ENCODE measurements around the gene AKAP13. TPM values are rescaled to one million over a fixed set of nuclear protein-coding genes. Genes with fewer than 3 reads are reported as not detected.

Gene AKAP13
- total RNA-seq, 1 experiment from 2014 or later = 75.3 TPM

- Histone ChIP-seq H3K27me3 (no peaks in the 10 kb centered on the region), H3K27ac (no peak overlapping the region), H3K4me1 (no peaks in the 10 kb centered on the region), H3K4me3 (no peak overlapping the region), H3K36me3 (peaks cover 50% of the 10 kb centered on the region), H3K9me3 (replicated peaks) (no peaks in the 10 kb centered on the region)
- DNase-seq = no peak
These were observed 309.3 kb downstream of the AKAP13 start for GRCh38 chr15:85689729-85690128.

GRCh38 chr15:85690561-85691231, 310.3 kb downstream of the AKAP13 start:
- Histone ChIP-seq H3K27ac (no peak overlapping the region), H3K4me3 (no peak overlapping the region), H3K27me3 (no peaks in the 10 kb centered on the region), H3K4me1 (no peaks in the 10 kb centered on the region), H3K36me3 (peaks cover 47% of the 10 kb centered on the region), H3K9me3 (replicated peaks) (no peaks in the 10 kb centered on the region)
- no peak for DNase-seq

GRCh38 chr15:85691350-85692240, 311.2 kb downstream of the AKAP13 start:
- no peaks in the 10 kb centered on the region for H3K4me1 ChIP-seq
- no peak overlapping the region for H3K4me3 ChIP-seq
- H3K9me3 ChIP-seq (replicated peaks) = no peaks in the 10 kb centered on the region
- no peak overlapping the region for H3K27ac ChIP-seq
- peaks cover 48% of the 10 kb centered on the region for H3K36me3 ChIP-seq
- no peak for DNase-seq
- no peaks in the 10 kb centered on the region for H3K27me3 ChIP-seq

- Histone ChIP-seq H3K27me3 (no peaks in the 10 kb centered on the region), H3K4me1 (no peaks in the 10 kb centered on the region), H3K9me3 (replicated peaks) (no peaks in the 10 kb centered on the region), H3K36me3 (peaks cover 42% of the 10 kb centered on the region), H3K27ac (no peak overlapping the region), H3K4me3 (no peak overlapping the region)
- no peak for DNase-seq
These were observed 311.9 kb downstream of the AKAP13 start for GRCh38 chr15:85692321-85692720.

GRCh38 chr15:85692873-85693272, 312.5 kb downstream of the AKAP13 start:
- no peak for DNase-seq
- Histone ChIP-seq H3K27me3 (no peaks in the 10 kb centered on the region), H3K4me1 (no peaks in the 10 kb centered on the region), H3K27ac (no peak overlapping the region), H3K4me3 (no peak overlapping the region), H3K9me3 (replicated peaks) (no peaks in the 10 kb centered on the region), H3K36me3 (peaks cover 44% of the 10 kb centered on the region)

- H3K36me3 ChIP-seq = peaks cover 43% of the 10 kb centered on the region
These were observed 312.9 kb downstream of the AKAP13 start for GRCh38 chr15:85693277-85693676.

GRCh38 chr15:85694091-85694490, 313.7 kb downstream of the AKAP13 start:
- no peak overlapping the region for H3K4me3 ChIP-seq
- no peak for DNase-seq
- H3K27me3 ChIP-seq = no peaks in the 10 kb centered on the region
- no peaks in the 10 kb centered on the region for H3K9me3 ChIP-seq (replicated peaks)
- no peak overlapping the region for H3K27ac ChIP-seq
- H3K4me1 ChIP-seq = no peaks in the 10 kb centered on the region
- H3K36me3 ChIP-seq = peaks cover 36% of the 10 kb centered on the region

More at GRCh38 chr15:85693277-85693676, 312.9 kb downstream of the AKAP13 start:
- Histone ChIP-seq H3K4me3 (no peak overlapping the region), H3K4me1 (no peaks in the 10 kb centered on the region), H3K27ac (no peak overlapping the region), H3K9me3 (replicated peaks) (no peaks in the 10 kb centered on the region), H3K27me3 (no peaks in the 10 kb centered on the region)
- DNase-seq = no peak

- H3K27ac ChIP-seq = no peak overlapping the region
- H3K4me3 ChIP-seq = no peak overlapping the region
- no peak for DNase-seq
- peaks cover 10% of the 10 kb centered on the region for H3K36me3 ChIP-seq
- no peaks in the 10 kb centered on the region for H3K27me3 ChIP-seq
- H3K9me3 ChIP-seq (replicated peaks) = no peaks in the 10 kb centered on the region
- peaks cover 15% of the 10 kb centered on the region for H3K4me1 ChIP-seq
These were observed 320.4 kb downstream of the AKAP13 start for GRCh38 chr15:85700767-85701166.

- Histone ChIP-seq H3K9me3 (replicated peaks) (no peaks in the 10 kb centered on the region), H3K4me1 (peaks cover 15% of the 10 kb centered on the region), H3K27me3 (no peaks in the 10 kb centered on the region), H3K36me3 (peaks cover 6% of the 10 kb centered on the region), H3K27ac (peak overlapping the region; percentile 12), H3K4me3 (no peak overlapping the region)
- DNase-seq = peak; percentile 23 to 68
These were observed 322.1 kb downstream of the AKAP13 start for GRCh38 chr15:85702321-85703101.

GRCh38 chr15:85704066-85704465, 323.7 kb downstream of the AKAP13 start:
- no peak for DNase-seq
- Histone ChIP-seq H3K27ac (no peak overlapping the region), H3K4me3 (no peak overlapping the region), H3K4me1 (peaks cover 15% of the 10 kb centered on the region), H3K36me3 (peaks cover 5% of the 10 kb centered on the region), H3K27me3 (no peaks in the 10 kb centered on the region), H3K9me3 (replicated peaks) (no peaks in the 10 kb centered on the region)

- no peaks in the 10 kb centered on the region for H3K9me3 ChIP-seq (replicated peaks)
- H3K4me1 ChIP-seq = peaks cover 15% of the 10 kb centered on the region
- H3K36me3 ChIP-seq = peaks cover 5% of the 10 kb centered on the region
- no peak overlapping the region for H3K27ac ChIP-seq
- no peak for DNase-seq
- no peaks in the 10 kb centered on the region for H3K27me3 ChIP-seq
- H3K4me3 ChIP-seq = no peak overlapping the region
These were observed 324.5 kb downstream of the AKAP13 start for GRCh38 chr15:85704720-85705429.

- Histone ChIP-seq H3K4me3 (no peak overlapping the region), H3K4me1 (peaks cover 13% of the 10 kb centered on the region), H3K27ac (no peak overlapping the region), H3K27me3 (no peaks in the 10 kb centered on the region), H3K9me3 (replicated peaks) (no peaks in the 10 kb centered on the region), H3K36me3 (peaks cover 7% of the 10 kb centered on the region)
- DNase-seq = no peak
These were observed 326.5 kb downstream of the AKAP13 start for GRCh38 chr15:85706779-85707518.

- H3K27ac ChIP-seq = no peak overlapping the region
- peaks cover 6% of the 10 kb centered on the region for H3K4me1 ChIP-seq
- H3K4me3 ChIP-seq = no peak overlapping the region
- no peaks in the 10 kb centered on the region for H3K27me3 ChIP-seq
- DNase-seq = peak in 1 of 2 experiments; percentile 8
- no peaks in the 10 kb centered on the region for H3K9me3 ChIP-seq (replicated peaks)
- peaks cover 7% of the 10 kb centered on the region for H3K36me3 ChIP-seq
These were observed 327.3 kb downstream of the AKAP13 start for GRCh38 chr15:85707519-85708338.

All from SJCRH30 (cell line).